CD14-positive monocyte (primary cell): ENCODE data around the gene CHST2. TPM values are rescaled to one million over a fixed set of nuclear protein-coding genes. Genes with fewer than 3 reads are reported as not detected.

Source experiments
- DNase-seq, 3 donors: peaks; one replicate each; pipeline ENCODE4 v3.0.0-alpha.2; 2011 to 2022
- H2AFZ ChIP-seq: 2 replicates; pipeline ENCODE4 v1.6.0; 2012; ENCODE audit warnings: mild to moderate bottlenecking, low read depth, low read length, inconsistent platforms; ENCODE audit not compliant: insufficient read depth, poor library complexity, severe bottlenecking
- H3K27ac ChIP-seq, 2 donors: 1 replicate in 1 of 2; 2 replicates in 1 of 2; pipeline ENCODE4 v1.5.1; 2012 to 2013; ENCODE audit warnings: low read length in 2 of 2, control low read depth in 1 of 2, inconsistent platforms in 1 of 2, low read depth in 1 of 2, mild to moderate bottlenecking in 1 of 2
- H3K27me3 ChIP-seq, 2 donors: one replicate each; pipeline versions ENCODE4 v1.6.0 to v1.6.1; 2011 to 2013; ENCODE audit warnings: low read length in 2 of 2; ENCODE audit not compliant: control insufficient read depth in 2 of 2, insufficient read depth in 2 of 2
- H3K36me3 ChIP-seq, 2 donors: replicated peaks in 1 of 2; 1 replicate in 1 of 2; 2 replicates in 1 of 2; pipeline versions ENCODE4 v1.5.1 to v1.6.1; 2012 to 2013; ENCODE audit warnings: low read length in 2 of 2, control low read depth in 1 of 2, inconsistent platforms in 1 of 2, mild to moderate bottlenecking in 1 of 2; ENCODE audit not compliant: insufficient read depth in 2 of 2, control insufficient read depth in 1 of 2
- H3K4me1 ChIP-seq, 2 donors: 1 replicate in 1 of 2; 2 replicates in 1 of 2; pipeline versions ENCODE4 v1.5.1 to v1.6.1; 2012 to 2013; ENCODE audit warnings: low read length in 2 of 2, control low read depth in 1 of 2, inconsistent platforms in 1 of 2, mild to moderate bottlenecking in 1 of 2, moderate library complexity in 1 of 2; ENCODE audit not compliant: insufficient read depth in 2 of 2, control insufficient read depth in 1 of 2
- H3K4me2 ChIP-seq: replicated peaks from 2 replicates; pipeline ENCODE3; 2012; ENCODE audit warnings: low read length, moderate library complexity, mild to moderate bottlenecking; ENCODE audit not compliant: poor library complexity, severe bottlenecking; ENCODE audit errors: extremely low read depth
- H3K4me3 ChIP-seq, 3 experiments: fragments of 200-600 bp in 1 of 3; sonication (generic) in 1 of 3; replicated peaks in 1 of 3; 1 replicate in 2 of 3; 2 replicates in 1 of 3; pipeline ENCODE4 v1.5.1; 2011 to 2013; ENCODE audit warnings: low read length in 3 of 3, mild to moderate bottlenecking in 3 of 3, control low read depth in 2 of 3, low read depth in 2 of 3, inconsistent platforms in 1 of 3, moderate library complexity in 1 of 3
- H3K79me2 ChIP-seq: 2 replicates; pipeline ENCODE4 v1.6.0; 2012; ENCODE audit warnings: mild to moderate bottlenecking, control low read depth, inconsistent platforms, low read length, moderate library complexity; ENCODE audit not compliant: insufficient read depth
- H3K9ac ChIP-seq: 2 replicates; pipeline ENCODE4 v1.6.0; 2017; ENCODE audit warnings: low read length, mild to moderate bottlenecking; ENCODE audit not compliant: insufficient read depth, poor library complexity, severe bottlenecking
- H3K9me3 ChIP-seq, 2 donors: replicated peaks in 1 of 2; 1 replicate in 1 of 2; 2 replicates in 1 of 2; pipeline versions ENCODE4 v1.5.1 to v1.6.1; 2012 to 2013; ENCODE audit warnings: low read length in 2 of 2, control low read depth in 1 of 2; ENCODE audit not compliant: control insufficient read depth in 1 of 2, insufficient read depth in 1 of 2
- H4K20me1 ChIP-seq: 2 replicates; pipeline ENCODE4 v1.6.0; 2012; ENCODE audit warnings: mild to moderate bottlenecking, low read length, control low read depth, moderate library complexity; ENCODE audit not compliant: insufficient read depth
- H3K27ac Mint-ChIP-seq, 7 donors: one replicate each; pipeline ENCODE4 v1.8.0; 2020; ENCODE audit warnings: mild to moderate bottlenecking in 7 of 7, mixed read lengths in 7 of 7, moderate library complexity in 6 of 7, inconsistent platforms in 2 of 7
- H3K27me3 Mint-ChIP-seq, 3 donors: one replicate each; pipeline ENCODE4 v1.8.0; 2021 to 2022; ENCODE audit warnings: low read depth in 3 of 3, mild to moderate bottlenecking in 3 of 3, mixed read lengths in 3 of 3, moderate library complexity in 3 of 3, inconsistent platforms in 1 of 3
- H3K36me3 Mint-ChIP-seq, 2 donors: one replicate each; pipeline ENCODE4 v1.8.0; 2020; ENCODE audit warnings: mixed read lengths in 2 of 2, inconsistent platforms in 1 of 2, mild to moderate bottlenecking in 1 of 2
- H3K4me1 Mint-ChIP-seq: one replicate; pipeline ENCODE4 v1.8.0; 2020; ENCODE audit warnings: mild to moderate bottlenecking, mixed read lengths
- H3K4me3 Mint-ChIP-seq, 2 donors: one replicate each; pipeline ENCODE4 v1.8.0; 2020; ENCODE audit warnings: mild to moderate bottlenecking in 2 of 2, mixed read lengths in 2 of 2, moderate library complexity in 1 of 2
- H3K9me3 Mint-ChIP-seq, 7 donors: one replicate each; pipeline ENCODE4 v1.8.0; 2020 to 2022; ENCODE audit warnings: mixed read lengths in 7 of 7, mild to moderate bottlenecking in 6 of 7, moderate library complexity in 6 of 7, inconsistent platforms in 2 of 7
- CTCF ChIP-seq: fragments of 200-600 bp; IDR thresholded peaks from one replicate; pipeline ENCODE4 v1.8.0; 2022; ENCODE audit warnings: antibody characterized with exemption, mild to moderate bottlenecking
- WGBS: methylation state at CpG from one replicate; pipeline ENCODE4 v1.1.5; 2013; ENCODE audit warnings: missing lambda C conversion rate; ENCODE audit not compliant: insufficient coverage; 5-methylcytosine and 5-hydroxymethylcytosine counted together
- intact Hi-C, 2 donors: fragments of 100-400 bp; cut with micrococcal nuclease; formaldehyde crosslinking; loops; one replicate each; pipeline versions ENCODE4 v1.15.0 to v1.15.1; 2023
- polyA plus RNA-seq, 3 donors: library from polyadenylated mRNA; depleted of rRNA in 1 of 3; unstranded in 2 of 3; stranded (reverse) in 1 of 3; fragments of 300-500 nt in 2 of 3; fragments of >200 nt in 1 of 3; fragmentation: Illumina TruSeq in 2 of 3; gene quantifications; 1 replicate in 2 of 3; 2 replicates in 1 of 3; pipeline ENCODE4 v1.2.3, GENCODE V29; 2012 to 2021

CHST2 gene
- polyA plus RNA-seq, 3 donors = 6.1 to 18.0 (median 9.6) TPM

- no peak overlapping the region for H3K4me3 Mint-ChIP-seq
- Histone ChIP-seq H3K4me3 (no peak overlapping the region), H4K20me1 (no peaks in the 10 kb centered on the region), H3K79me2 (no peaks in the 10 kb centered on the region), H3K4me2 (no peak overlapping the region), H3K27me3 (no peaks in the 10 kb centered on the region), H3K9me3 (no peaks in the 10 kb centered on the region), H3K27ac (no peak overlapping the region), H3K36me3 (no peaks in the 10 kb centered on the region), H2AFZ (no peak overlapping the region), H3K9ac (no peak overlapping the region), H3K4me1 (peaks cover 82 to 86% of the 10 kb centered on the region in 2 donors)
- no peak for DNase-seq
- peaks cover 6 to 7% of the 10 kb centered on the region in 2 donors for H3K36me3 Mint-ChIP-seq
- peaks cover 0 to 9% (median 6%) of the 10 kb centered on the region in 7 donors for H3K9me3 Mint-ChIP-seq
- peaks cover 79% of the 10 kb centered on the region for H3K4me1 Mint-ChIP-seq
- WGBS = 100% methylated on average over 1 of the region's 2 CpGs
- peak overlapping the region in 1 of 7 donors; percentile 47 for H3K27ac Mint-ChIP-seq
- no peaks in the 10 kb centered on the region for H3K27me3 Mint-ChIP-seq
- TF ChIP-seq CTCF = no peak
- intact Hi-C loops = loop anchor here in 1 of 2 donors (5.0 kb wide), 1 partner anchor 47 kb away; no protein-coding TSS in a partner anchor
Observed at GRCh38 chr3:143168855-143169192, 49.3 kb downstream of the CHST2 start.

GRCh38 chr3:143170074-143170473 is 50.5 kb downstream of the CHST2 start:
- no peaks in the 10 kb centered on the region for H3K36me3 ChIP-seq
- TF ChIP-seq CTCF = no peak
- no peaks in the 10 kb centered on the region for H3K27me3 ChIP-seq
- H3K27ac ChIP-seq = peak overlapping the region in 1 of 2 donors; percentile 63
- H2AFZ ChIP-seq = peak overlapping the region; percentile 47
- Mint-ChIP-seq H3K27me3 (peaks cover 0 to 2% (median 0%) of the 10 kb centered on the region in 3 donors), H3K4me1 (peaks cover 70% of the 10 kb centered on the region), H3K36me3 (peaks cover 6 to 8% of the 10 kb centered on the region in 2 donors), H3K4me3 (peak overlapping the region in 1 of 2 donors; percentile 28), H3K9me3 (peaks cover 0 to 10% (median 6%) of the 10 kb centered on the region in 7 donors), H3K27ac (peak overlapping the region in 6 of 7 donors; percentile 10 to 83 (median 70))
- peak overlapping the region in 1 of 3 experiments; percentile 41 for H3K4me3 ChIP-seq
- H3K4me2 ChIP-seq = no peak overlapping the region
- 6% methylated on average over 2 of the region's 6 CpGs for WGBS
- no peak for DNase-seq
- H3K9me3 ChIP-seq = no peaks in the 10 kb centered on the region
- intact Hi-C loops = no loop called here
- no peaks in the 10 kb centered on the region for H4K20me1 ChIP-seq
- H3K79me2 ChIP-seq = no peaks in the 10 kb centered on the region
- peaks cover 69 to 73% of the 10 kb centered on the region in 2 donors for H3K4me1 ChIP-seq
- H3K9ac ChIP-seq = no peak overlapping the region
